Fibroblast of skin of left biceps (primary cell): Measurements from ENCODE around the gene NOS2.
"Not testable (repeated sequence)": the region's sequence is repeated elsewhere in the genome, so short reads cannot be mapped to it uniquely, and the experiment has no call there.

Experiments used
- DNase-seq, 2 experiments: peaks; one replicate each; pipeline ENCODE4 v3.0.0-alpha.2; 2013; ENCODE audit warnings: low read depth in 2 of 2

The NOS2 gene

DNA sequence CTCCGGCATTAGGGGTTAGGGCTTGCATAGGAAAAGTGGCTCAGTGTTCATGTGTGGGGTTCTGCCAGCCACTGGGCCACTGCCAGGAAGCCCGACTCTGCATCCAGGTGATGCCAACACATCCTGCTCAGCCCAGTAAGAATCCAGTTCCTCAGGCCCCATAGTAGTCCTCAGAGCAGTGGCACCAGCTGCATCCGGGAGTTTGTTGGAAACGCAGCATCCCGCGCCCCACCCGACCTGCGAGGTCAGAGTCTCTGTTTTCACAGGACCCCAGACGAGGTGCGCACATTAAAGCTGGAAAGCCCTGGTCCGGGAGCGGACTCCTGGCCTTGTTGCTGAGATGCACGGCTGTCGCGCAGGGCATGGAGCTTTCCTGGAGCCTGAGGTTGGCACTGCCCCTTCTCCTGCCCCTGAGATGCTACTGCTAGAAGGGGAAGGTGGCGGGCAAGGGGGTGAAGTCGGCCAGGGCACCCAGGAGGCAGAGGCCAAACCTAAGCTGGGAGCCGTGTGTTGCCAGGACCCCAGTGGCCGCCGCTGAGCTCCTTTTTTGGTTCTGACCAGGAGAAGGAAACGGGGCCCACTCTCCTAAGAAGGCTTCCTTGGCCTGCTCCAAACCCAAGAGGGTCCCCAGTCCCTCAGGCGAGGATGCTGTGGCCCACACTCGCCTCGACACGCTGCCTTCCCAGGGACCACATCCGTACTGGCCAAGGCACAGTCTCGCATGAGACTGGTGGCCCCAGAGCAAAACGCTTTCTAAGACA is 44.4 kb downstream of the NOS2 start:
- DNase-seq: no peak

DNA sequence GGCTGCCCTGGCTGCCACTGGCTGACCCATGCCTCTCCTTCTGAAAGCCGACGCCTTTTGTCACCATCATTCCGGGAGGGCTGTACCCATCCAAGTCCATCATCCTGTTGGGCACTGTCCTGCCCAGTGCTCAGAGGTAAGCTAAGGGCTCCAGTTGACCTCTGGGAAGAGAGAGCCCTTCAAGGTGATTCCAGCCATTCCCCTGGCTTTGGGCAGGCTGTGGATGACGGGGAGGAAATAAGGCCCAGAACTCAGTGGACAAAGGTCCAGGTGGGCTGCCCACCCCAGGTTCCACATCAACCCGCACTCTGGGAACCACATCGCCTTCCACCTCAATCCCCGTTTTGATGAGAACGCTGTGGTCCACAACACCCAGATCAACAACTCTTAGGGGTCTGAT is 45.8 kb downstream of the NOS2 start:
- no peak for DNase-seq

DNA sequence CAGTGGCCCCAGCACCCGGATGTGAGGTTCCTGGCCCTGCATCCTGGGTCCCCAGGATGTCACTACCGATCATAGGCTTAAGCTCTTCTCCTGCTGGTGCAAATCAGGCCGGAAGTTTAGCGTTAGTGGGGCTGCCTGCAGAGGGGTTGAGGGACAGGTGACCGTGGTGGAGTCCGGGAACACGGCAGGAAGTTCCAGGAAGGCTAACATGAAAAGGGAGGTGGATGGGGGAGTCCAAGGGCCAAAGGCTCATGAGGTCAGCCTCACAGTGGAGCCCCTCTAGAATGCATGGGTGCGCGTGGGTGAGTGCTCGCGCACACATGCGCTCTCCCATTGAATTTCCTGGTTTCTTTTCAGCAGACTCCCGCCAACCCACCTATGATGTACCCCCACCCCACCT is 46.6 kb downstream of the NOS2 start:
- DNase-seq: not testable (repeated sequence)

DNA sequence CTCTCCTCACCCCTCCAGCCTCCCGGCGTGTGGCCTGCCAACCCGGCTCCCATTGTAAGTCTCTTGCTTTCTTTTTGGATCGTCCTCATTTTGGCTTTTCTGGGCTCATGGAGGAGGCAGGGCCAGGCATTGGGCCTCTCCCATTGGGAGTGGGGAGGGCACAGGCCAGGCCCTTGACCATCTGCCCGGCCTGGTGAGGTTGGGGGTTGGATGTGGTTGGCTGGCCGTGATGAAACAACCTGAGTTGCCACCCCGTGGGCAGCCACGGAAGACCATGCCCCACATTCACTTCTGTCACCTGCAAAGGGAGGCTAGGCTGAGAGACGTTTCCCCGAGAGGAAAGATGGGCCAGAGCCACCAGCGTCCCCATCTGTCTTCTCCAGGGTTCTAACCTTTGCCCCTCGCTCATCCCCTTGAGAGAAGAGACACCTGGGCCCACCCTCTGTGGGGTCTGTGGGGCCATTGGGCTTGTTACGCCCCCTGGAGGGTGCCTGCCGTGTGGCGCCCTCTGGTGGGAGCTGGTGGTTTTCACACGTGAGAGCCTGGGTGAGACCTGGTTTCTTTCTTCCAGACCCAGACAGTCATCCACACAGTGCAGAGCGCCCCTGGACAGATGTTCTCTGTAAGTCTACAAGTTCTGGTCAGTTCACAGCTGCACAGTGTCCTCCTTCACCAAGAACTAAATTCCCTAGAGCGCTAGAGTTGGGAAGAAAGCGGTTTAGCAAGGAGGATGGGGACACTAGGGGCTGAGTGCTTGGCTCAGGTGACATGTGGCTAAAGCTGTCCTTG is 47.3 kb downstream of the NOS2 start:
- not testable (repeated sequence) for DNase-seq

DNA sequence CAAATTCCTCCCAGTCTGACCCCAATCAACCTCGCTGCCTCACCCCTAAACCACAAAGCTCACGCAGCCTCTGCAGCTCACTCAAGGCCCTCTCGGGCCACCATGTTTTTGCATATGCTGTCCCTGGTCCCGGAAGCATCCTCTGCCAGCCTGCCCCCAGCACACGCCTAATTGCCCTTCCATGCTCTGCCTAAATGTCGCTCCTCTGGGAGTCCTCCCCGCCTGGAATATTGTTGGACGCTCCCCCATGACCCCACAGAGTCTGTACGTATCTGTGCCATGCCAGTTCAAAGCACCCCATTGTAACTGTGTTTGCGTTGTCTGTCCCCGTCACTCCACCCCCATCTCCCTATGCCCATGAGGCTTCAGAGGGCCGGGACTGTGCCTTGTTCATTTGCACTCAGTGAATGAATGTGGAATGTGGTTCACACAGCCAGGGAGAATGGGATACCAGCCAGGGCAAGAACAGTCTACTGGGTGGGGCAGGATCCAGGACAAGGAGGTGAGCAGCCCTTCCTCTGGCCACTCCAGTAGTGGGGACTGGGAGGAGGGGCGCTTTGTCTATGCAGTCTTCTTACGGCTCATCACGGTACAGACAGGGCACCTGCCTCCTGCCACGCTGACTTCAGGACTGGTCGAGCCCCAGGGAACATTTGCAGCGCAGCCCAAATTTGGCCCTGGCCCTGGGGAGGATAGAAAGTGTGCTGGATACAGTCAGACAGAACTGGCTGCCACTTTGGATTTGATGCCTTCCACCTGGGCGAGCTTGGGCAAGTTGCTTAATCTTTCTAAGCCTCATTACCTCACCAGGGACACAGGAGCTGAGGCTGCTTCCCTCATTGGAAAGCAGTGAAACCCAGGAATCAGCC is 48.5 kb downstream of the NOS2 start:
- DNase-seq: no peak

DNA sequence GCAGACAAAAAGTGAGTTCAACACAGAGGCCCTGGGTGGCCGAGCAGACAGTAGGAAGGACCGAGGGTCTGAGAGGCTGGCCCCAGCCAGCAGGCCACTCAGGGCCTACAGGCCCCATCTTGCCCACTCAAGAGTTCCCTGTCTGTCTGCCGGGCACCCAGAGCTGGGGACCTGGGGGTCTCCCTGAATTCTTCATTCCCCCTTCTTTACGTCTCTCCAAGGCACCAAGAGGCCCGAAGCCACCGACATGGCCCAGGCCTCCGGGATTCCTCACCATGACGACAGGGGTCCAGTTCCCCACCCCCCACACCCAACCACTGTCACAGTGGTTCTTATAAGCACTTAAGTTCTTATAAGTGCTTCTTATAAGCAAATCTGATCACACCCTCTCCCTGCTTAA is 49.2 kb downstream of the NOS2 start:
- DNase-seq: no peak

DNA sequence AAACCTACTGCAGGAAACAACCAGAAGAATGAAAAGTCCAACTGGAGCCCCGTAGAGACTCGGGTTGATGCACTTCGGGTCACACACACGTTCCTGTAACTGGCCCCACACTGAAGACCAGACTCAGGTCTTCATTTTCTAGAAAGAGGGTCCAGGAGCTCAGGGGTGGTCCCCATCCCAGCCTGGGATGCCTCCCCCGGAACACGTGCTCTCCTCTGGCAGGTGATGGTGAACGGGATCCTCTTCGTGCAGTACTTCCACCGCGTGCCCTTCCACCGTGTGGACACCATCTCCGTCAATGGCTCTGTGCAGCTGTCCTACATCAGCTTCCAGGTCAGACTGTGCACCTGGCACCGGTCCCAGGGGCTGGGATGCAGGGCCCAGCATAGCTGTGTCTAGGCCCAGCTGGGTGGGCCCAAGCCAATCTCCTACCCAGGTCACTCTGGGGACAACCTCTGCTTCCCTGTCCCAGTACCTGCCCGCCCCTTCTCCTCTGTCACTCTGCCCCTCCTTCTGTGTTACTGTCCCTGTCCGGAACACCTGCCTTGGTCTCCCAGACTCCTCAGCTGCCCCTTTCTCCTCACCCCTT is 50.7 kb downstream of the NOS2 start:
- not testable (repeated sequence) for DNase-seq

DNA sequence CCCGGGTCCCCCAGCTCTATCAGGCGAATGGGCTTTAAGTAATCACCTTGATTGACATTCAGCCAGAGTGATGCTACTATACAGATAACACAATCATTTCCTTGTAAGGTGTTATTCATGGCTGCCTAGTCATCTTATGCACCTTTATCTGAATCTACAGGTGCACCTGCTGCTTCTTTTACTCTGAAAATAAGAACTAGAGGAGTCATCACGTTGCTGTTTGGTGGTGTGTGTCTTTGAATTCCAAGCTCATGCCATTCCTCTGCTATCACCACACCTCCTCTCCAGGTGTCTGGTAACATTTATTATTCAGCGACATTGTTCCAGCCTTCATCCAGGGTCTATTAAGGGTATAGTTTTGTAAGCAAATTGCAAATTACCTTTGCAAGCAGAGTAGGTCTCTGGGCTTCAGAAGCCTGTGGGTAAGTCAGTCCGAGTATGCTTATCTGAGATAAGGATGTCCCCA is 51.9 kb downstream of the NOS2 start:
- no peak for DNase-seq

DNA sequence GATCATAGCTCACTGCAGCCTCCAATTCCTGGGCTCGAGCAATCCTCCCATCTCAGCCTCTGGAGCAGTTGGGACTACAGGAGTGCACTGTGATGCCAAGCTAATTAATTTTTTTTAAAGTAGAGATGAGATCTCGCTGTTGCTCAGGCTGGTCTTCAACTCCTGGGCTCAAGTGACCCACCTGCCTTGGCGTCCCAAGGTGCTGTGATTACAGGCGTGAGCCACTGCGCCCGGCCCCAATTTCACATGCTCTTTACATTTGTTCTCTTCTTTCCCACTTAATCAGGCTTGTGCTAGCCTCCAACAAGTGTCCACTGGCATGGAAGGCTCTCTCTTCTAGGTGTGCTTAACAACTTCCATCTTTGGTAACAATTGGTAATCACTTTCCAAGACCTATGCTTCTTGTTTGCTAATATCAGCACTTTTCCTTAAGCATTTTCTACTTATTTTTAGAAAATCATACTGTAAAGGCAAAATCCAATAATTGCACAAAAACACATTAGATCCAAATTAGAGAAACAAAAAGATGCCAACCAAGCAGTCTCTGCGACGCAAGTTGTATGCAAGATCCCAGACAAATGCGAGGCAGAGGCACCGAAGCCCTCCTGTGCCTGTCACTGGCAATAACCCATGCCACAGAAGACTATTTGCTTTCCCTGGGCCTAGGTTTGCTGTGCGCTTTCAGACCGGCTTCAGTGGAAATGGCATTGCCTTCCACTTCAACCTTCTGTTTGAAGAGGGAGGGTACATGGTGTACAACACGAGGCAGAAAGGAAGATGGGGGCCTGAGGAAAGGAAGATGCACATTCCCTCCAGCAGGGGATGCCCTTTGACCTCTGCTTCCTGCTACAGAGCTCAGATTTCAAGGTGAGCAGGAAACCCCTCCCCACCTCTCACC is 52.6 kb downstream of the NOS2 start:
- DNase-seq: no peak

DNA sequence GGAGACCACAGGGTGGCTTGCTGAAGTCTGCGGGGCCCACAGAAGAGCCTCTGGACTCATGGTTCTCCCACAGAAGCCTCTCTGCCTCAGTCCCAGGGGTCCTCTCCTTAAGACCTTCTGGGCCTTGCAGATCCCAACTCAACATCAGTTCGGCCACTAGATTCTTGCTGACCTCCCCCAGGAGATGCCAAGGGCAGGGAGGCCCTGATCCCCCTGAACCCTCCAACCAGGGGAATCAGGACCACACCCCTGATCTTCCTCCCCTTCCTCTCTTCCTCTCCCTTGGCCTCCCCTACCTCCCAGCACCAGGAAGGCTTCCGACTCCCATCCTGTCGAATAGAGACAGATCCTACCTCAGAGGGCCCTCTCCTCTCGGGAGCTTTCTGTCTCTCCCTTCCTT is 53.4 kb downstream of the NOS2 start:
- DNase-seq: no peak

DNA sequence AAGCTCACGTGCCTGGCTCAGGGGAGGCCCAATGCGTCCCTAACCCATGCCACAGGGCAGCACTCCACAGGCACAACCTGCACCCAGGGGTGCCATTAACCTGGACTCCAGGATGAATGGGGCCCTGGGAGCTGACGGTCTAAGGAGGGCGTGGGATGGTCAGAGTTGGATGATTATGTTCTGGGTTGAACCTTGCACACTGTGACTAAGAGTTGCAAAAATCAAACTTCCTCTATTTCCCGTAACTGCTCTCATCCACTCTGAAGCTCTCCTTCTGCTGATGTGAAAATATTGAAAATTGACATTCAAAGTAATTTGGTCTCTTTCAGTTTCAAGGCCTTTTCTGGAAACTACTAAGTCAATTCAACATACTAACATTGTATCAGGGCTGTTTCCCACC is 54.0 kb downstream of the NOS2 start:
- DNase-seq: not testable (repeated sequence)

DNA sequence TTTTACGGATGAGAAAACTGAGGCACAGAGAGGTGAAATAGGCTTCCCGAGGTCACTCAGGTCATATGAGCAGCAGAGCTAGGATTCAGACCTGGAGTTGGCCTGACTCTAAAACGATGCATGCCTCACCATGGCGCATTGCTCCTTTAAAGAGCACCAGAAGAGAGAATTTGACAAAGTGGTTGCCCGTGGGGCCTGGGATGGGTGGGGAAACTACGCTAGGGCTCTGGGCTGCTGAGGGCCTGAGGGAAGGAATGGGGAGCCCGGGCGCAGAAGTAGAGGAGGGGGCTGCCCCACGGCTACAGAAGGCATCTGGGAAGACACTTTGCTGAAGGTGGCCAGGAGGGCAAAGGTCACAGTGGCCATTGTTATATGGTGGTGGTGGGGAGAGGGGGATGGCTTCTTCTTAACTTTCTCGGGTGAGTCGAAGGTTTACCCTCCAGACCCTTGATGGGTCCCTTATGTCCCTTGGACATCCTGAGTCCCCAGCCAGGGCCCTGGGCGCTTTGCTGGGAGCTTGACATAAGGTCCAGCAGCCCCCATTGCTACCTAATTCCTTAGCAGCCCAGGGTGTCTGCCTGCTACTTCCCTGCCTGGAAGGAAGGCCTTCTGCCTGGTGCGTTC is 55.0 kb downstream of the NOS2 start:
- not testable (repeated sequence) for DNase-seq

DNA sequence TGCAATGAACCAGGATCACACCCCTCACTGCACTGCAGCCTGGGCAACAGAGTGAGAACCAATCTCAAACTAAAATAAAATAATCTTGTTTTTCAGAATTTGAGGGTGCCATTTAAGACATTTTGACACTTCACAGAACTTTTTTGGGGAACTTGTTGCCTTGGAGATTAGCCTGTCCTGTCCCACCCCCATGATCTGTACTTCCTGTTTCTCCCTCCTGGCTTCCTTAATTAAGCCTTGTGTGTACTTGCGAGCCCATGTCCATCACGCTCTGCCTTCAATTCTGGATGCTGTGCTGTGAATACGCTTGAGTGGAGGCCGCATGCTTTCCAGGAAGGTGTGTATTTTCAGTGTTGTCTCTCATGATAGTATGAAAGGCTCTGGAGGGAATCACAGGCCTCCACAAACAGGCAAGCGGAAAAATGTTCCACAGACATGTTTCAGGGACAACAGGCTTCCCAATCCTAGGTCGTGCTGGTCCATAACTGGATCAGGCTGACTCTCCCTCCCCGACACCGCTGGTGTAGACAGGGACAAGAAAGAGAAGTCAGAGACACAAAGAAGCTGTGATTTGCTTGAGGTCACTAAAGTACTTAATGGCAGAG is 56.9 kb downstream of the NOS2 start:
- DNase-seq: no peak

DNA sequence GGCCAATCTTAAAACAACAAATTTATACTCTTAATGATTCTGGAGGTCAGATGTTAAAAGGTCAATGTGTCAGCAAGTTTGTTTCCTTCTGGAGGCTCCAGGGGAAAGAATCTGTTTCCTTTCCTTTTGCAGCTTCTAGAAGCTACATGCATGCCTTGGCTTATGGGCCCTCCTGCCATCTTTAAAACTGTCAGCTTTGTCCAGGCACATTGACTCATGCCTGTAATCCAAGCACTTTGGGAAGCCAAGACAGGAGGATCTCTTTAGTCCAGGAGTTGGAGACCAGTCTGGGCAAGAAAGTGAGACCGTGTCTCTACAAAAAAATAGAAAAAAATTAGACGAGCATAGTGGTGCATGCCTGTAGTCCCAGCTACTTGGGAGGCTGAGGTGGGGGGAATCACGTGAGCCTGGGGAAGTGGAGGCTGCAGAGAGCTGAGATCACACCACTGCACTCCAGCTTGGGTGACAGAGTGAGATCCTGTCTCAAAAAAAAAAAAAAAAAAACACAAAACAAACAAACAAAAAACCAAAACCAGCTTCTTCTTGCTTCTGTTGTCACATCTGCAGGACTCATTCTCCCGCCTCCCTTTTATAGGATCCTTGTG is 58.3 kb downstream of the NOS2 start:
- no peak for DNase-seq

DNA sequence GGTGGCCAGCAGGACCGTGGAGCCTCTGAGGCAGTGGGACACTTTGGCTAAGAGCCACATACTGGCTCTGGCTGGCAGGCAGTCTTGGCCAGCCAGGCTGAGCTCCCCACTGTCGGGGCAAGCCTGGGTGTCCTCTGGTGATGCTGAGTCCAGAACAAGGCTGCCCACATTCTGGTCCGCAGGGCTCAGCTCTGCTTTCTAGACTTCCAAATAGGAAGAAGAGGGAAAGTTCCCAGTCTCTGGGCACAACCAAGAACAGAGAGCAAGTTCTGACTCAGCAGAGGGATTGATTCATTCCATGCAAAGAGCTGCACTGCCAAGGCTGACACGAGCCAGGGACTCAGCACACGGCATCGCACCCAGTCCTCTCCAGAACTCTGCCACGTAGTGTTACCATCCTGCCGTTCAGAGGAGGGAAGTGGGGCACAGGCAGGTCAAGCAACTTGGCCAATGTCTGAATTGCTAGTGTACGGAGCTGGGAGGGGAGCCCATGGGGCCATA is 58.9 kb downstream of the NOS2 start:
- DNase-seq: no peak

DNA sequence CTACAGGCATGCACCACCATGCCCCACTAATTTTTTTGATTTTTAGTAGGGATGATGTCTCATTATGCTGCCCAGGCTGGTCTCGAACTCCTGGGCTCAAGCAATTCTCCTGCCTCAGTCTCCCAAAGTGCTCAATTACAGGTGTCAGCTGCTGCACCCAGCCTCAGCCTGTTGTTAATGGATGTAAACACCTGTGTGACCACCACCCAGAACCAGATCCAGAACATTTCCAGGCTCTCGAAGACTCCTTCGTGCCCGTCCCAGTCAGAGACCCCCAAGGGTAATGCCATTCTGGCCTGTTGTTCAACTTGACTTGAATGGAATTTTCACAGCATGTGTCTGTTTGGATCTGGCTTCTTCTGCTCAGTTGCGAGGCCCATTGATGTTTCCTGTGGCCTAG is 59.8 kb downstream of the NOS2 start:
- DNase-seq: not testable (repeated sequence)

DNA sequence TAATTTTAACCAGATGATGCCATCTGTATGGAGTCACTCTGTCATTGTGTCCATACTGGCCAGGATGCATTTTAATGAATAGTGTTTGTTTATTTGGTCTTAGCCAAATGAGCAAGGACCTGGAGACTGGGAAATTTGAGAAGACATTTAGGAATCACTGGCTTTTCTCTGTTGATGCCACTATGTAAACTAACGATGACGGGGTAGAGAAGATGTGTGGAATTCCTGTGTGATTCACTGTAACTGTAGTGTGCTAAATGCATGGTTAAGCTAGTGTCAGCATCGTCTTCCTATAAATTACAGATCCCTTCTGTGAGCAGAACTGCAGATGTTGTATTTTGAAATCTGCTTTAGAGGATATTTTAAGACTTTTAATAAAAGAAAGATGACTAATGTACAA is 66.6 kb downstream of the NOS2 start:
- no peak for DNase-seq

DNA sequence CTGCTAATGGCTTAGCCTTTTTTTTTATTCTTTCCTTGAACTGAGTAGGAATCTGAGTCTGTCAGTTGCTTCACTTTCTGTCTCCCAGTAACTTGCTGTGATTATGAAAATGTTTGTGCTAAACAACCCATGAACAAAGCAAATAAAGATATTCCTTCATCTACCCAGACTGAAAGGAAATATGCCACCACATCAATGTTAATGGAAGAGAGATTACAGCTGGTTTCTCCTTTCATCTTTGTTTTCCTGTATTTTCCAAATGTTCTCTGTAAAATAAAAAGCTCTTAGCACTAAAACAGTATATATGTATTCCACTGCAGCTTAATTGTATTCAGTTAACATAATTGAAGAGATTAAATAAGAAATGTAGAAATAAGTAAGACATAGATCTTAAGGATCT is 67.6 kb downstream of the NOS2 start:
- not testable (repeated sequence) for DNase-seq

DNA sequence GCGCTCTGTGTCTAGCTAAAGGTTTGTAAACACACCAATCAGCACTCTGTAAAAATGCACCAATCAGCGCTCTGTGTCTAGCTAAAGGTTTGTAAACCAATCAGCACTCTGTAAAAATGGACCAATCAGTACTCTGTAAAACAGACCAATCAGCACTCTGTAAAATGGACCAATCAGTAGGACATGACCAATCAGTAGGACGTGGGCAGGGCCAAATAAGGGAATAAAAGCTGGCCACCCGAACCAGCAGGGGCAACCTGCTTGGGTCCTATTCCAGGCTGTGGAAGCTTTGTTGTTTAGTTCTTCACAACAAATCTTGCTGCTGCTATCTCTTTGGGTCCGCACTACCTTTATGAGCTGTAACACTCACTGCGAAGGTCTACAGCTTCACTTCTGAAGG is 74.3 kb downstream of the NOS2 start:
- DNase-seq: not testable (repeated sequence)
